Fibroblast of mammary gland (primary cell): ENCODE measurements around the gene ANGPT4.

Experiments
- DNase-seq: peaks from one replicate; pipeline ENCODE4 v3.0.0-alpha.2; 2010; ENCODE audit warnings: low read depth
- H3K4me3 ChIP-seq: 2 replicates; pipeline ENCODE4 v1.5.1; 2011; ENCODE audit warnings: low read depth, mild to moderate bottlenecking, low read length, moderate library complexity; ENCODE audit not compliant: control insufficient read depth
- CTCF ChIP-seq: conservative IDR thresholded peaks from 2 replicates; pipeline ENCODE4 v1.5.1; 2011; ENCODE audit warnings: low read depth, low read length, inconsistent platforms; ENCODE audit not compliant: control insufficient read depth, insufficient read depth

Gene ANGPT4

DNA sequence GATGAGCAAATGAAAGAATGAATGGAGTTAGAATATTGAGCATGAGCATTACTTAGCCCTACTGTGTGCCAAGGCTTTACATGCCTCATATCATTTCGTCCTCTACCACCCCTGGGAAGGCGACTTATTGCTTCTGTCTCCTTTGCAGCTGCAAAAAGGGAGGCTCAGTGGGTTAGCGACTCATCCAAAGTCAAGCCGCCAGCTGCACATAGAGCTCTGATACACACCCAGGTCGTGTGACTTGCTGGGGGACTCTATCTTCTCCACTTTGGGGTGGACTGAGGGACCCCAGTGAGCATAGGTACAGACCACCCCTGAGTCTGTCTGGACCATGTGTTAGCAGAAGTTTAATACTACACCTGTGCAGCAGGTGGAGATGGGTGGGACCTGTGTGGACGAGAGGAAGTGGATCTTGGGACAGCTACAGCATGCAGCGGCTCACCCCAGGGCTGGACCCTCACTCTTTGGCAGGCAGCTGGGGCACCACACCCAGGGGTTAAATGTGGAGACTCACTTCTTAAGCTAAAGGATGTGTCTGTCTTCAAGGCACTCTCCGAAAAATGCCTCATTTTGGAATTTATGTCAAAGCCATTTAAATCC lies 36.2 kb upstream of the ANGPT4 start:
- DNase-seq, result no peak
- TF ChIP-seq CTCF, result no peak

GRCh38 chr20:951384-952169 lies 35.4 kb upstream of the ANGPT4 start:
- TF ChIP-seq CTCF, result no peak
- no peak overlapping the region for H3K4me3 ChIP-seq
- no peak for DNase-seq

More for the DNA sequence above, 36.2 kb upstream of the ANGPT4 start:
- H3K4me3 ChIP-seq, result no peak overlapping the region

- H3K4me3 ChIP-seq, result no peak overlapping the region
- no peak for TF ChIP-seq CTCF
- DNase-seq, result no peak
Measured at GRCh38 chr20:949717-950116, 33.6 kb upstream of the ANGPT4 start.

- no peak overlapping the region for H3K4me3 ChIP-seq
- no peak for TF ChIP-seq CTCF
- DNase-seq, result no peak
Measured at GRCh38 chr20:946826-947225, 30.7 kb upstream of the ANGPT4 start.

- no peak overlapping the region for H3K4me3 ChIP-seq
- no peak for TF ChIP-seq CTCF
- DNase-seq, result no peak
Measured at GRCh38 chr20:945841-946240, 29.7 kb upstream of the ANGPT4 start.

- DNase-seq, result no peak
- TF ChIP-seq CTCF, result no peak
Measured at GRCh38 chr20:944774-945410, 28.8 kb upstream of the ANGPT4 start.

More at GRCh38 chr20:944774-945410, 28.8 kb upstream of the ANGPT4 start:
- H3K4me3 ChIP-seq, result no peak overlapping the region
